Hepatocyte (in vitro differentiated cells): Measurements from ENCODE around the gene CD74.

ENCODE experiments used
- EZH2 ChIP-seq: fragments of 200-600 bp; sonication (generic); IDR thresholded peaks from 2 replicates; pipeline ENCODE4 v1.6.1; 2016; ENCODE audit warnings: antibody characterized with exemption, mild to moderate bottlenecking, borderline replicate concordance
- EZH2phosphoT487 ChIP-seq: fragments of 200-600 bp; sonication (generic); IDR thresholded peaks from one replicate; pipeline ENCODE4 v1.6.1; 2018; ENCODE audit warnings: antibody characterized with exemption, mild to moderate bottlenecking, low read depth, moderate library complexity; ENCODE audit not compliant: unreplicated experiment, severe bottlenecking
- TF ChIP-seq, protein P1 (sequence below): fragments of 200-600 bp; sonication (generic); IDR thresholded peaks from 2 replicates; pipeline ENCODE4 v1.5.1; 2016; ENCODE audit warnings: antibody characterized with exemption, mild to moderate bottlenecking; ENCODE audit not compliant: poor library complexity

- TF ChIP-seq, protein P1, sequence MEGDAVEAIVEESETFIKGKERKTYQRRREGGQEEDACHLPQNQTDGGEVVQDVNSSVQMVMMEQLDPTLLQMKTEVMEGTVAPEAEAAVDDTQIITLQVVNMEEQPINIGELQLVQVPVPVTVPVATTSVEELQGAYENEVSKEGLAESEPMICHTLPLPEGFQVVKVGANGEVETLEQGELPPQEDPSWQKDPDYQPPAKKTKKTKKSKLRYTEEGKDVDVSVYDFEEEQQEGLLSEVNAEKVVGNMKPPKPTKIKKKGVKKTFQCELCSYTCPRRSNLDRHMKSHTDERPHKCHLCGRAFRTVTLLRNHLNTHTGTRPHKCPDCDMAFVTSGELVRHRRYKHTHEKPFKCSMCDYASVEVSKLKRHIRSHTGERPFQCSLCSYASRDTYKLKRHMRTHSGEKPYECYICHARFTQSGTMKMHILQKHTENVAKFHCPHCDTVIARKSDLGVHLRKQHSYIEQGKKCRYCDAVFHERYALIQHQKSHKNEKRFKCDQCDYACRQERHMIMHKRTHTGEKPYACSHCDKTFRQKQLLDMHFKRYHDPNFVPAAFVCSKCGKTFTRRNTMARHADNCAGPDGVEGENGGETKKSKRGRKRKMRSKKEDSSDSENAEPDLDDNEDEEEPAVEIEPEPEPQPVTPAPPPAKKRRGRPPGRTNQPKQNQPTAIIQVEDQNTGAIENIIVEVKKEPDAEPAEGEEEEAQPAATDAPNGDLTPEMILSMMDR, result no peak
- TF ChIP-seq EZH2 (no peak), EZH2phosphoT487 (no peak)
Measured at GRCh38 chr5:150402901-150403342, 9.8 kb downstream of the CD74 start.
